Neural cell (in vitro differentiated cells): ENCODE measurements around the gene LRRC71.

Source experiments
- EZH2 ChIP-seq: fragments of 200-600, 300-800 bp; shearing (Covaris generic), sonication (generic); IDR thresholded peaks from 2 replicates; pipeline ENCODE4 v1.6.1; 2014; ENCODE audit warnings: antibody characterized with exemption, low read length, borderline replicate concordance, mild to moderate bottlenecking; ENCODE audit not compliant: insufficient read depth, poor library complexity, severe bottlenecking
- POLR2AphosphoS5 ChIP-seq: IDR thresholded peaks from 2 replicates; pipeline ENCODE4 v1.6.1; 2012
- TF ChIP-seq, protein P1 (sequence below): fragments of 450-650 bp; IDR thresholded peaks from 2 replicates; pipeline ENCODE4 v1.5.1; 2014; ENCODE audit warnings: antibody characterized with exemption, mild to moderate bottlenecking, moderate library complexity; ENCODE audit not compliant: poor library complexity, severe bottlenecking

DNA sequence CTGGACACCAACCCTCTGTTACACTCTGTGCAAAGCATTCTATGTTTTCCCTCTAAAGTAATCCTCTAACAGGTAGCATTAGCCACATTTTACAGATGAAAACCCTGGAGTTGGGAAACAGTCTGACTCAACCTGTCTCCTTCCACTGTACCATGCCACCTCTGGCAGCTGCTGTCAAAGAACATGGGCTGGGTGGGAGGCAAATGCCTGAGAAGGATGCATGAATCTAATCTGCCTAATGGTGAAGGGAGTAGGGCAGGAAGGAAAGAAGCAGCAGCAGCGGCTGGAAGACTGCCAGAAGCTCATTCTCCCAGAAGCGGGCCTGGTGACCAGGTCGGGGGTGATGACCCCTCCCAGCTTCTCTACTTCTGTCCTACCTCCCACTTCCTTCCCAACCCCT, 21.7 kb downstream of the LRRC71 start:
- TF ChIP-seq, protein P1, sequence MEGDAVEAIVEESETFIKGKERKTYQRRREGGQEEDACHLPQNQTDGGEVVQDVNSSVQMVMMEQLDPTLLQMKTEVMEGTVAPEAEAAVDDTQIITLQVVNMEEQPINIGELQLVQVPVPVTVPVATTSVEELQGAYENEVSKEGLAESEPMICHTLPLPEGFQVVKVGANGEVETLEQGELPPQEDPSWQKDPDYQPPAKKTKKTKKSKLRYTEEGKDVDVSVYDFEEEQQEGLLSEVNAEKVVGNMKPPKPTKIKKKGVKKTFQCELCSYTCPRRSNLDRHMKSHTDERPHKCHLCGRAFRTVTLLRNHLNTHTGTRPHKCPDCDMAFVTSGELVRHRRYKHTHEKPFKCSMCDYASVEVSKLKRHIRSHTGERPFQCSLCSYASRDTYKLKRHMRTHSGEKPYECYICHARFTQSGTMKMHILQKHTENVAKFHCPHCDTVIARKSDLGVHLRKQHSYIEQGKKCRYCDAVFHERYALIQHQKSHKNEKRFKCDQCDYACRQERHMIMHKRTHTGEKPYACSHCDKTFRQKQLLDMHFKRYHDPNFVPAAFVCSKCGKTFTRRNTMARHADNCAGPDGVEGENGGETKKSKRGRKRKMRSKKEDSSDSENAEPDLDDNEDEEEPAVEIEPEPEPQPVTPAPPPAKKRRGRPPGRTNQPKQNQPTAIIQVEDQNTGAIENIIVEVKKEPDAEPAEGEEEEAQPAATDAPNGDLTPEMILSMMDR = no peak
- TF ChIP-seq EZH2 (no peak), POLR2AphosphoS5 (no peak)
